H9 (cell line): ENCODE data around the gene NINJ1. TPM values are rescaled to one million over a fixed set of nuclear protein-coding genes. Genes with fewer than 3 reads are reported as not detected.

Experiments
- DNase-seq: peaks from one replicate; pipeline ENCODE4 v3.0.0-alpha.2; 2017
- H2AFZ ChIP-seq: one replicate; pipeline ENCODE4 v1.6.1; 2013; ENCODE audit warnings: mild to moderate bottlenecking, low read length, control low read depth, moderate library complexity
- H2AK5ac ChIP-seq: 2 replicates; pipeline ENCODE4 v1.6.1; 2013; ENCODE audit warnings: low read length, control low read depth, mixed read lengths; ENCODE audit not compliant: insufficient read length
- H2BK120ac ChIP-seq: one replicate; pipeline ENCODE4 v1.6.1; 2013; ENCODE audit warnings: low read depth, mild to moderate bottlenecking, low read length, control low read depth, inconsistent platforms; ENCODE audit not compliant: poor library complexity, severe bottlenecking
- H2BK12ac ChIP-seq: 2 replicates; pipeline ENCODE4 v1.6.1; 2013; ENCODE audit warnings: low read length, control low read depth, mixed read lengths, low read depth; ENCODE audit not compliant: insufficient read length
- H2BK15ac ChIP-seq: 2 replicates; pipeline ENCODE4 v1.6.1; 2013; ENCODE audit warnings: low read depth, low read length, control low read depth
- H2BK20ac ChIP-seq: one replicate; pipeline ENCODE4 v1.6.1; 2013; ENCODE audit warnings: low read depth, mild to moderate bottlenecking, low read length, control low read depth, inconsistent platforms; ENCODE audit not compliant: poor library complexity, severe bottlenecking
- H2BK5ac ChIP-seq: 2 replicates; pipeline ENCODE4 v1.6.1; 2013; ENCODE audit warnings: low read length, control low read depth, mixed read lengths; ENCODE audit not compliant: insufficient read length
- H3K14ac ChIP-seq: 2 replicates; pipeline ENCODE4 v1.6.1; 2013; ENCODE audit warnings: low read length, control low read depth; ENCODE audit not compliant: insufficient read depth
- H3K18ac ChIP-seq: 2 replicates; pipeline ENCODE4 v1.6.1; 2013; ENCODE audit warnings: low read depth, mild to moderate bottlenecking, mixed read lengths, low read length, control low read depth; ENCODE audit not compliant: insufficient read length
- H3K23ac ChIP-seq: 2 replicates; pipeline ENCODE4 v1.6.1; 2013; ENCODE audit warnings: low read length, control low read depth, mixed read lengths, low read depth; ENCODE audit not compliant: insufficient read length
- H3K23me2 ChIP-seq: 2 replicates; pipeline ENCODE4 v1.6.1; 2013; ENCODE audit warnings: low read depth, mild to moderate bottlenecking, mixed read lengths, low read length, control low read depth; ENCODE audit not compliant: insufficient read length, poor library complexity, severe bottlenecking
- H3K27ac ChIP-seq: 2 replicates; pipeline ENCODE4 v1.5.1; 2013; ENCODE audit warnings: low read length, control low read depth, mixed read lengths, low read depth; ENCODE audit not compliant: insufficient read length
- H3K27me3 ChIP-seq: 2 replicates; pipeline ENCODE4 v1.6.1; 2013; ENCODE audit warnings: low read length, control low read depth, inconsistent platforms; ENCODE audit not compliant: insufficient read depth
- H3K4ac ChIP-seq: 2 replicates; pipeline ENCODE4 v1.6.1; 2013; ENCODE audit warnings: low read depth, mild to moderate bottlenecking, control low read depth, inconsistent platforms, low read length, moderate library complexity
- H3K4me1 ChIP-seq: 2 replicates; pipeline ENCODE4 v1.6.1; 2013; ENCODE audit warnings: low read length, control low read depth, inconsistent platforms; ENCODE audit not compliant: insufficient read depth
- H3K4me2 ChIP-seq: 2 replicates; pipeline ENCODE4 v1.6.1; 2013; ENCODE audit warnings: low read length, control low read depth, mixed read lengths; ENCODE audit not compliant: insufficient read length, insufficient read depth
- H3K56ac ChIP-seq: 2 replicates; pipeline ENCODE4 v1.6.1; 2013; ENCODE audit warnings: low read depth, mild to moderate bottlenecking, mixed read lengths, low read length, control low read depth; ENCODE audit not compliant: insufficient read length
- H3K79me1 ChIP-seq: 2 replicates; pipeline ENCODE4 v1.6.1; 2013; ENCODE audit warnings: low read depth, mild to moderate bottlenecking, moderate library complexity, low read length, control low read depth, inconsistent platforms; ENCODE audit not compliant: insufficient read depth, poor library complexity, severe bottlenecking
- H3K79me2 ChIP-seq: 2 replicates; pipeline ENCODE4 v1.6.1; 2013; ENCODE audit warnings: low read length, control low read depth, inconsistent platforms; ENCODE audit not compliant: insufficient read depth
- H3K9ac ChIP-seq: 2 replicates; pipeline ENCODE4 v1.6.1; 2013; ENCODE audit warnings: low read length, control low read depth, mixed read lengths; ENCODE audit not compliant: insufficient read length; ENCODE audit errors: extremely low read depth
- H3K9me3 ChIP-seq: one replicate; pipeline ENCODE4 v1.6.1; 2013; ENCODE audit warnings: low read depth, low read length, inconsistent platforms; ENCODE audit not compliant: control insufficient read depth
- H3T11ph ChIP-seq: one replicate; pipeline ENCODE4 v1.6.1; 2013; ENCODE audit warnings: mild to moderate bottlenecking, low read length, control low read depth, inconsistent platforms
- H4K20me1 ChIP-seq: one replicate; pipeline ENCODE4 v1.6.1; 2013; ENCODE audit not compliant: control insufficient read depth, insufficient read length, insufficient read depth
- H4K5ac ChIP-seq: 2 replicates; pipeline ENCODE4 v1.6.1; 2013; ENCODE audit warnings: low read depth, mild to moderate bottlenecking, mixed read lengths, low read length, control low read depth; ENCODE audit not compliant: insufficient read length
- H4K8ac ChIP-seq: replicated peaks from 2 replicates; pipeline ENCODE4 v1.6.1; 2013; ENCODE audit warnings: low read length, control low read depth, mixed read lengths, low read depth; ENCODE audit not compliant: insufficient read length
- H4K91ac ChIP-seq: 2 replicates; pipeline ENCODE4 v1.6.1; 2013; ENCODE audit warnings: low read depth, mild to moderate bottlenecking, moderate library complexity, mixed read lengths, low read length, control low read depth; ENCODE audit not compliant: insufficient read length
- H3K27ac Mint-ChIP-seq, 3 experiments: 2 replicates in 2 of 3; 3 replicates in 1 of 3; pipeline ENCODE4 v1.8.0; 2020 to 2021; ENCODE audit warnings: mixed read lengths in 3 of 3, mild to moderate bottlenecking in 1 of 3, moderate library complexity in 1 of 3
- H3K27me3 Mint-ChIP-seq: 2 replicates; pipeline ENCODE4 v1.8.0; 2021; ENCODE audit warnings: low read depth, mild to moderate bottlenecking, moderate library complexity, mixed read lengths
- H3K36me3 Mint-ChIP-seq, 3 experiments: 2 replicates in 2 of 3; 3 replicates in 1 of 3; pipeline ENCODE4 v1.8.0; 2020 to 2021; ENCODE audit warnings: low read depth in 3 of 3, mixed read lengths in 3 of 3; ENCODE audit not compliant: insufficient read depth in 1 of 3
- H3K4me1 Mint-ChIP-seq, 2 experiments: 2 replicates each; pipeline ENCODE4 v1.8.0; 2020; ENCODE audit warnings: mixed read lengths in 2 of 2
- H3K4me3 Mint-ChIP-seq, 2 experiments: 2 replicates in 1 of 2; 3 replicates in 1 of 2; pipeline ENCODE4 v1.8.0; 2020 to 2021; ENCODE audit warnings: mild to moderate bottlenecking in 2 of 2, mixed read lengths in 2 of 2, moderate library complexity in 1 of 2
- H3K9me3 Mint-ChIP-seq, 2 experiments: 2 replicates in 1 of 2; 3 replicates in 1 of 2; pipeline ENCODE4 v1.8.0; 2020; ENCODE audit warnings: mild to moderate bottlenecking in 2 of 2, mixed read lengths in 2 of 2, moderate library complexity in 1 of 2
- CTCF ChIP-seq: fragments of 200-600 bp; sonication (generic); conservative IDR thresholded peaks from 3 replicates; pipeline ENCODE4 v1.8.0; 2021; ENCODE audit warnings: antibody characterized with exemption, mild to moderate bottlenecking
- WGBS: extraction: QIAGEN DNeasy Blood & Tissue Kit; methylation state at CpG from one replicate; pipeline ENCODE4 v1.1.7; 2013; ENCODE audit warnings: missing lambda C conversion rate, low lambda C conversion rate, mixed read lengths; ENCODE audit not compliant: insufficient read length; ENCODE audit errors: extremely low coverage; 5-methylcytosine and 5-hydroxymethylcytosine counted together
- total RNA-seq: library from RNA; stranded (reverse); gene quantifications from 2 replicates; pipeline ENCODE4 v1.2.1, GENCODE V29; 2021

Gene NINJ1
- total RNA-seq, 1 experiment from 2014 or later, result 28.9 TPM

GRCh38 chr9:93124793-93125192 is 9.3 kb downstream of the NINJ1 start:
- Histone ChIP-seq H2BK15ac (no peak overlapping the region), H3K14ac (no peak overlapping the region; the same call in 1 of the 2 replicates), H3K9ac (no peak overlapping the region), H3K56ac (no peak overlapping the region), H4K5ac (no peak overlapping the region), H3K4ac (no peak overlapping the region), H3K23me2 (no peaks in the 10 kb centered on the region), H3K4me2 (no peak overlapping the region), H3T11ph (no peak overlapping the region), H3K9me3 (no peaks in the 10 kb centered on the region), H3K27ac (no peak overlapping the region), H3K4me1 (no peaks in the 10 kb centered on the region), H3K79me2 (no peaks in the 10 kb centered on the region), H3K18ac (no peak overlapping the region), H4K91ac (no peak overlapping the region), H4K20me1 (no peaks in the 10 kb centered on the region), H3K79me1 (no peaks in the 10 kb centered on the region), H4K8ac (no peak overlapping the region), H2BK12ac (no peak overlapping the region), H2AFZ (no peak overlapping the region), H2AK5ac (no peak overlapping the region), H2BK5ac (no peak overlapping the region), H2BK120ac (no peak overlapping the region), H2BK20ac (no peak overlapping the region), H3K23ac (no peak overlapping the region), H3K27me3 (no peaks in the 10 kb centered on the region)
- H3K4me3 Mint-ChIP-seq, result no peak overlapping the region
- H3K4me1 Mint-ChIP-seq, result peaks cover 10 to 24% of the 10 kb centered on the region in 2 experiments
- H3K9me3 Mint-ChIP-seq, result no peaks in the 10 kb centered on the region
- whole genome bisulfite sequencing, result no CpG with 5 or more reads among the region's 16 CpGs
- H3K27ac Mint-ChIP-seq, result no peak overlapping the region; a peak in 1 of 7 replicates
- TF ChIP-seq CTCF, result no peak
- H3K36me3 Mint-ChIP-seq, result peaks cover 4 to 17% (median 15%) of the 10 kb centered on the region in 3 experiments; a peak in 5 of 7 replicates
- peak; percentile 18 for DNase-seq
- H3K27me3 Mint-ChIP-seq, result no peaks in the 10 kb centered on the region; the same call in 1 of the 2 replicates
